NCI-H748 (cell line): ENCODE measurements around the gene HDAC7.
"Not testable (repeated sequence)": the region's sequence is repeated elsewhere in the genome, so short reads cannot be mapped to it uniquely, and the experiment has no call there.

Experiments
- DNase-seq: peaks from one replicate; lab custom pipeline; 2025; ENCODE audit not compliant: unreplicated experiment; lab: John Stamatoyannopoulos, UW

Gene HDAC7

GRCh38 chr12:47829584-47829983 lies 9.9 kb upstream of the HDAC7 start:
- no peak for DNase-seq

- no peak for DNase-seq
Measured at GRCh38 chr12:47828976-47829482, 9.3 kb upstream of the HDAC7 start.

- DNase-seq = no peak
Measured at GRCh38 chr12:47828008-47828975, 8.6 kb upstream of the HDAC7 start.

- DNase-seq = no peak
Measured at GRCh38 chr12:47825173-47825639, 5.5 kb upstream of the HDAC7 start.

- no peak for DNase-seq
Measured at GRCh38 chr12:47824635-47825034, 4.9 kb upstream of the HDAC7 start.

GRCh38 chr12:47824198-47824597 lies 4.5 kb upstream of the HDAC7 start:
- no peak for DNase-seq

- DNase-seq = no peak
Measured at GRCh38 chr12:47823422-47824086, 3.9 kb upstream of the HDAC7 start.

- no peak for DNase-seq
Measured at GRCh38 chr12:47822863-47823262, 3.2 kb upstream of the HDAC7 start.

- no peak for DNase-seq
Measured at GRCh38 chr12:47822401-47822800, 2.7 kb upstream of the HDAC7 start.

GRCh38 chr12:47821346-47821706 lies 1.6 kb upstream of the HDAC7 start:
- DNase-seq = no peak

- no peak for DNase-seq
Measured at GRCh38 chr12:47820631-47821345, 1.1 kb upstream of the HDAC7 start.

- DNase-seq = no peak
Measured at GRCh38 chr12:47819138-47819895, 386 bp downstream of the HDAC7 start.

GRCh38 chr12:47818467-47819137 lies 1.1 kb downstream of the HDAC7 start:
- no peak for DNase-seq

GRCh38 chr12:47818007-47818376 lies 1.7 kb downstream of the HDAC7 start:
- DNase-seq = no peak

GRCh38 chr12:47817272-47818006 lies 2.3 kb downstream of the HDAC7 start:
- DNase-seq = no peak

- no peak for DNase-seq
Measured at GRCh38 chr12:47816403-47817271, 3.1 kb downstream of the HDAC7 start.

- not testable (repeated sequence) for DNase-seq
Measured at GRCh38 chr12:47815447-47815846, 4.3 kb downstream of the HDAC7 start.

GRCh38 chr12:47814539-47815170 lies 5.0 kb downstream of the HDAC7 start:
- no peak for DNase-seq
